HepG2 (cell line): ENCODE data around the gene TLE7. TPM values are rescaled to one million over a fixed set of nuclear protein-coding genes. Genes with fewer than 3 reads are reported as not detected.

Experiments used
- ARNTL ChIP-seq: sonication (generic); formaldehyde crosslinking; IDR thresholded peaks from 2 replicates; pipeline ENCODE4 v1.4.0; 2020; ENCODE audit warnings: mild to moderate bottlenecking, missing genetic modification reagents
- ATF1 ChIP-seq: IDR thresholded peaks from 2 replicates; pipeline ENCODE4 v1.6.1; 2016; ENCODE audit warnings: mild to moderate bottlenecking, control low read depth
- CEBPB ChIP-seq: IDR thresholded peaks from 2 replicates; pipeline ENCODE4 v1.6.1; 2011; ENCODE audit warnings: low read depth, low read length, improper control_type of control experiment, borderline replicate concordance
- FOSL2 ChIP-seq: sonication (generic); formaldehyde crosslinking; IDR thresholded peaks from 2 replicates; pipeline ENCODE4 v1.4.0; 2020; ENCODE audit warnings: missing genetic modification reagents
- GATAD1 ChIP-seq: IDR thresholded peaks from 2 replicates; pipeline ENCODE4 v1.6.1; 2016; ENCODE audit warnings: missing genetic modification reagents, missing compliant biosample characterization
- HDAC1 ChIP-seq: sonication (generic); formaldehyde crosslinking; IDR thresholded peaks from 2 replicates; pipeline ENCODE4 v1.5.1; 2020; ENCODE audit warnings: mild to moderate bottlenecking, missing genetic modification reagents
- MAF1 ChIP-seq: sonication (generic); formaldehyde crosslinking; IDR thresholded peaks from 2 replicates; pipeline ENCODE4 v1.5.0; 2020; ENCODE audit warnings: missing genetic modification reagents, borderline replicate concordance
- MAFK ChIP-seq, 2 experiments: IDR thresholded peaks in 1 of 2; conservative IDR thresholded peaks in 1 of 2; 2 replicates each; pipeline ENCODE4 v1.6.1; 2011; ENCODE audit warnings: improper control_type of control experiment in 2 of 2, low read length in 2 of 2
- MIER2 ChIP-seq: IDR thresholded peaks from 2 replicates; pipeline ENCODE4 v1.6.1; 2016; ENCODE audit warnings: missing biosample characterization, missing genetic modification reagents
- POGZ ChIP-seq: sonication (generic); formaldehyde crosslinking; IDR thresholded peaks from 2 replicates; pipeline ENCODE4 v1.4.0; 2020; ENCODE audit warnings: mild to moderate bottlenecking, missing genetic modification reagents
- SNAPC5 ChIP-seq: sonication (generic); formaldehyde crosslinking; IDR thresholded peaks from 2 replicates; pipeline ENCODE4 v1.8.1; 2023; ENCODE audit warnings: mild to moderate bottlenecking, missing genetic modification reagents, borderline replicate concordance
- STAT5B ChIP-seq: sonication (generic); formaldehyde crosslinking; IDR thresholded peaks from 2 replicates; pipeline ENCODE4 v1.4.0; 2020; ENCODE audit warnings: missing genetic modification reagents
- TBX3 ChIP-seq: fragments of 450-650 bp; IDR thresholded peaks from 2 replicates; pipeline ENCODE4 v1.6.1; 2017; ENCODE audit warnings: antibody characterized with exemption, mild to moderate bottlenecking, inconsistent platforms, borderline replicate concordance
- TRIM24 ChIP-seq: sonication (generic); formaldehyde crosslinking; IDR thresholded peaks from 2 replicates; pipeline ENCODE4 v1.8.0; 2022; ENCODE audit warnings: mild to moderate bottlenecking, missing genetic modification reagents
- ZKSCAN8 ChIP-seq: IDR thresholded peaks from 2 replicates; pipeline ENCODE4 v1.6.1; 2016; ENCODE audit warnings: borderline replicate concordance, missing genetic modification reagents, missing compliant biosample characterization
- ZNF253 ChIP-seq: sonication (generic); formaldehyde crosslinking; IDR thresholded peaks from 2 replicates; pipeline ENCODE4 v1.8.0; 2022; ENCODE audit warnings: mild to moderate bottlenecking, missing genetic modification reagents, borderline replicate concordance
- ZNF280B ChIP-seq: sonication (generic); formaldehyde crosslinking; IDR thresholded peaks from 2 replicates; pipeline ENCODE4 v1.5.0; 2020; ENCODE audit warnings: missing genetic modification reagents, mild to moderate bottlenecking, borderline replicate concordance
- ZNF597 ChIP-seq: sonication (generic); formaldehyde crosslinking; IDR thresholded peaks from 2 replicates; pipeline ENCODE4 v1.5.0; 2020; ENCODE audit warnings: missing genetic modification reagents
- ZNF883 ChIP-seq: sonication (generic); formaldehyde crosslinking; IDR thresholded peaks from 2 replicates; pipeline ENCODE4 v1.5.1; 2020; ENCODE audit warnings: mild to moderate bottlenecking, missing genetic modification reagents; ENCODE audit errors: not compliant biosample characterization
- ZNF891 ChIP-seq: sonication (generic); formaldehyde crosslinking; IDR thresholded peaks from 2 replicates; pipeline ENCODE4 v1.5.0; 2020; ENCODE audit warnings: mild to moderate bottlenecking, missing genetic modification reagents
- polyA plus RNA-seq, 8 experiments: library from polyadenylated mRNA; depleted of rRNA in 3 of 8; stranded (reverse) in 7 of 8; unstranded in 1 of 8; fragments of >200 nt; fragmentation: Illumina TruSeq in 4 of 8; extraction: Trizol in 4 of 8; gene quantifications; 2 replicates each; pipeline versions ENCODE4 v1.2.1 to v1.2.3, GENCODE V29; 2011 to 2016; ENCODE audit warnings: low read depth in 4 of 8, missing spikeins in 1 of 8, mixed read lengths in 1 of 8; ENCODE audit not compliant: insufficient read depth in 1 of 8
- total RNA-seq, 5 experiments: library from RNA; depleted of rRNA; stranded (reverse); fragments of >200 nt; fragmentation: Illumina TruSeq; extraction: Trizol; gene quantifications; 2 replicates each; pipeline ENCODE4 v1.2.3, GENCODE V29; 2016; ENCODE audit warnings: low read depth in 1 of 5
- TF ChIP-seq, protein P1 (sequence below): sonication (generic); formaldehyde crosslinking; IDR thresholded peaks from 2 replicates; pipeline ENCODE4 v1.4.0; 2020; ENCODE audit warnings: missing genetic modification reagents
- TF ChIP-seq, protein P2 (sequence below): sonication (generic); formaldehyde crosslinking; IDR thresholded peaks from 2 replicates; pipeline ENCODE4 v1.4.0; 2020; ENCODE audit warnings: missing genetic modification reagents, borderline replicate concordance

TLE7 gene
- total and polyA plus RNA-seq, 2 of the 13 experiments (the other 11 are each of a cell fraction or from before 2014, with no cell fraction given): not detected

- TF ChIP-seq ZNF891 (CRISPR knock-in tag) (peak; percentile 70; the same call in 1 of the 2 replicates), ZNF280B (CRISPR knock-in tag) (no peak), ZNF253 (CRISPR knock-in tag) (peak; percentile 50; the same call in 1 of the 2 replicates), GATAD1 (CRISPR knock-in tag) (peak; percentile 98), MAFK (conservative IDR thresholded peaks at IDR 0.05 in 1 of 2, IDR thresholded peaks at IDR 0.05 in 1 of 2; ENCODE audit: low read length in 2 of 2) (no peak), ARNTL (CRISPR knock-in tag) (peak; percentile 59; the same call in 1 of the 2 replicates), MAF1 (CRISPR knock-in tag) (0 out of 2 replicates have a peak, but pooled peaks have one; percentile 68), ZNF883 (CRISPR knock-in tag) (peak; percentile 93), ZNF597 (CRISPR knock-in tag) (no peak), SNAPC5 (no peak), STAT5B (0 out of 2 replicates have a peak, but pooled peaks have one; percentile 1), TBX3 (peak; percentile 47; the same call in 1 of the 2 replicates), TRIM24 (no peak), ATF1 (CRISPR knock-in tag) (peak; percentile 97), POGZ (CRISPR knock-in tag) (peak; percentile 79; the same call in 1 of the 2 replicates), ZKSCAN8 (CRISPR knock-in tag) (peak; percentile 73; the same call in 1 of the 2 replicates), CEBPB (no peak), HDAC1 (CRISPR knock-in tag) (peak; percentile 84), FOSL2 (CRISPR knock-in tag) (peak; percentile 66), MIER2 (CRISPR knock-in tag) (peak; percentile 87)
- TF ChIP-seq, protein P1, sequence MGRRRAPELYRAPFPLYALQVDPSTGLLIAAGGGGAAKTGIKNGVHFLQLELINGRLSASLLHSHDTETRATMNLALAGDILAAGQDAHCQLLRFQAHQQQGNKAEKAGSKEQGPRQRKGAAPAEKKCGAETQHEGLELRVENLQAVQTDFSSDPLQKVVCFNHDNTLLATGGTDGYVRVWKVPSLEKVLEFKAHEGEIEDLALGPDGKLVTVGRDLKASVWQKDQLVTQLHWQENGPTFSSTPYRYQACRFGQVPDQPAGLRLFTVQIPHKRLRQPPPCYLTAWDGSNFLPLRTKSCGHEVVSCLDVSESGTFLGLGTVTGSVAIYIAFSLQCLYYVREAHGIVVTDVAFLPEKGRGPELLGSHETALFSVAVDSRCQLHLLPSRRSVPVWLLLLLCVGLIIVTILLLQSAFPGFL (CRISPR knock-in tag): no peak
- TF ChIP-seq, protein P2, sequence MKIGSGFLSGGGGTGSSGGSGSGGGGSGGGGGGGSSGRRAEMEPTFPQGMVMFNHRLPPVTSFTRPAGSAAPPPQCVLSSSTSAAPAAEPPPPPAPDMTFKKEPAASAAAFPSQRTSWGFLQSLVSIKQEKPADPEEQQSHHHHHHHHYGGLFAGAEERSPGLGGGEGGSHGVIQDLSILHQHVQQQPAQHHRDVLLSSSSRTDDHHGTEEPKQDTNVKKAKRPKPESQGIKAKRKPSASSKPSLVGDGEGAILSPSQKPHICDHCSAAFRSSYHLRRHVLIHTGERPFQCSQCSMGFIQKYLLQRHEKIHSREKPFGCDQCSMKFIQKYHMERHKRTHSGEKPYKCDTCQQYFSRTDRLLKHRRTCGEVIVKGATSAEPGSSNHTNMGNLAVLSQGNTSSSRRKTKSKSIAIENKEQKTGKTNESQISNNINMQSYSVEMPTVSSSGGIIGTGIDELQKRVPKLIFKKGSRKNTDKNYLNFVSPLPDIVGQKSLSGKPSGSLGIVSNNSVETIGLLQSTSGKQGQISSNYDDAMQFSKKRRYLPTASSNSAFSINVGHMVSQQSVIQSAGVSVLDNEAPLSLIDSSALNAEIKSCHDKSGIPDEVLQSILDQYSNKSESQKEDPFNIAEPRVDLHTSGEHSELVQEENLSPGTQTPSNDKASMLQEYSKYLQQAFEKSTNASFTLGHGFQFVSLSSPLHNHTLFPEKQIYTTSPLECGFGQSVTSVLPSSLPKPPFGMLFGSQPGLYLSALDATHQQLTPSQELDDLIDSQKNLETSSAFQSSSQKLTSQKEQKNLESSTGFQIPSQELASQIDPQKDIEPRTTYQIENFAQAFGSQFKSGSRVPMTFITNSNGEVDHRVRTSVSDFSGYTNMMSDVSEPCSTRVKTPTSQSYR (CRISPR knock-in tag): peak; percentile 23; the same call in 1 of the 2 replicates
Measured at GRCh38 chr16:71484006-71484893, 42.4 kb upstream of the TLE7 start (continued).
